DMS53 (cell line): ENCODE results near the gene LRRC37A.
"Not testable (repeated sequence)": the region's sequence is repeated elsewhere in the genome, so short reads cannot be mapped to it uniquely, and the experiment has no call there.

Experiments
- DNase-seq: peaks from one replicate; lab custom pipeline; 2025; lab: John Stamatoyannopoulos, UW

LRRC37A gene

GRCh38 chr17:46287587-46287986 lies 7.3 kb upstream of the LRRC37A start:
- DNase-seq, result peak; percentile 28

GRCh38 chr17:46290906-46291546 lies 3.9 kb upstream of the LRRC37A start:
- DNase-seq, result not testable (repeated sequence)

GRCh38 chr17:46291618-46292017 lies 3.3 kb upstream of the LRRC37A start:
- not testable (repeated sequence) for DNase-seq

DNA sequence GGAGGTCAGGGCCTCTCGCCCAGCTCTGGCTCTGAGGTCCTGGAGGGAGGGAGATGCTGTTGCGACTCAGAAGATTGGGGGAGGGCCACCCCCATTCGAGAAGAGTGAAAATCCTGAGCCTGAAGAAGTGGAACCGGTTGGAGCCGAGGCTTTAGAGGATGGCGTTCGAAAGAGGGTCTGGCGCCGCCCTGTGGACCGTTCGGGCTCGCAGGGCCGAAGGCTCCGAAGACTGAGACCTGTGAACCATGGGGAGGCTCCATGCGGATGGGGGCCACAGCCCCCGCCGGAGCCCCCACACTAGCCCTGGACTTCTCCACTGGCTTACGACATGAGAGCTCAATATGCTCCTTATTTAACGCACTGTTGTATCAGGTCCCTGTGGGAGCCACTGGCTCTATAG lies 46.3 kb downstream of the LRRC37A start:
- DNase-seq, result not testable (repeated sequence)

GRCh38 chr17:46342131-46342530 lies 47.2 kb downstream of the LRRC37A start:
- DNase-seq, result not testable (repeated sequence)

GRCh38 chr17:46348345-46348744 lies 53.4 kb downstream of the LRRC37A start:
- DNase-seq, result not testable (repeated sequence)

- not testable (repeated sequence) for DNase-seq
These were observed 54.1 kb downstream of the LRRC37A start for GRCh38 chr17:46349060-46349459.

- not testable (repeated sequence) for DNase-seq
These were observed 58.9 kb downstream of the LRRC37A start for GRCh38 chr17:46353856-46354255.

DNA sequence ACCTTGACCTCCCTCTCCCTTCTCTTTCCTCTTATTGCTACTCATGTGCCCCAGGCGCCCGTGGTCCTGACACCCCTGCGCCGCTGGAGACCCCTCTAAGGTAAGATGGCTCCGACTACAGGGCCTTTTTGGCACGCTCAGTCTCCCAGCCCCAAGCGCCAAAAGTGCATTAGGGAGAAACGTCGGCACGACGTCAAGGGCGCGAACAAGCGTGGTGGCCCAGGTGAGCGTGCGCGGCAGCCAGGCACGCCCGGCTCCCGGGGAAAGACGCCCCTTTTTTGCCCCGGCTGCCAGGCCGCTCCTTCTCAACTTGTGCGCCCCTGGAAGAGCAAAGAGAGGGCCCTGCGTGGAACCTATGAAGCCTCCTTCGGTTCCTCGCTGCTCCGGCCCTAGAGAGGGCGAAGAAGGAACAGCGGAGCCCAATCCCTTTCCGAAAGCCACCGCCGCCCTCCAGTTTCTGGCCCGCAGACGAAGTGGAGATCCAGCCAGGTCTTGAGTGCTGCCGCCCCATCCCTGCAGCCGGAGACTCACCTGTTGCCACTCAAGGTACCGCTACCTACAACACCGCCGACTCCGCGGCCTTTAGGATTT lies 66.3 kb downstream of the LRRC37A start:
- DNase-seq, result not testable (repeated sequence)

GRCh38 chr17:46361755-46362154 lies 66.8 kb downstream of the LRRC37A start, which contains the start of gene ARL17B:
Gene ARL17B (minus strand): TSS chr17:46361766. CDS start chr17:46358397, 3,369 bp downstream.
- DNase-seq, result not testable (repeated sequence)

DNA sequence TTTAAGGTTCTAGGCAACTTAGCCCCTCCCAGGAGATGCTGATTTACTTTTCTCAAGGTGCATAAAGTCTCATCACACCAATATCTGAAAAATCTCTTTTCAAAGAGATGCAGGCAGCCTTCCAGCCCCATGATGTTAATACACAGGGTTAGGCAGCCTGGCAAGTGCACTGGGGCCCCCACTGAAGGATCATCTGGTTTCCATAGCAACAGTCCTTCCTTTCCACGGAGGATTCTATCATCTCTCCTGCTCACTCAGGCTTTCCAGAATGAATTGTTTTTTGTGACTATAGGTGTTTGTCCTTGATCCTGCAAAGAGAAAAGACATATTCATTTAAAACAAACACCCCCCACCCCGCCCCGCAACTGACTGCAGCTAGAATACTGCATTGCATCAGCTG lies 72.6 kb downstream of the LRRC37A start:
- not testable (repeated sequence) for DNase-seq

- DNase-seq, result not testable (repeated sequence)
These were observed 77.6 kb downstream of the LRRC37A start for GRCh38 chr17:46372236-46373229.

DNA sequence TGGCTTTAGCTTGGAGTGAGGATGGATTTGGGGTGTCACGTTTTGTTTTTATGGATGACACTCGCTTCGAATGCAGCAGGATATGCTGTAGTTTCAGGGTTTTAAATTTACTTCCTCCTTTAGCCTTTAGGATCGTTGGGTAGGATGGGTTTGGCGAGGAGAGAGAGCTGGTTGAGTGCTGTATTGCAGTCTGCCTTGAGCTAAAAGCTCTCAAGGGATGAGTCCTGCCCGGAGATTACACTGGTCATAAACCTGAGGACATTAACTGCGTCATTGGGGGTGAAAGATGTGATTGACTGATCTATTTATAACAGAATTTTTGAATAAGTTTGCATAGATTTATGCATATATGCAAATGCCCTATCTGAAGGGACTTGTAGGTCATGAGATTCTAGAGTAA lies 78.5 kb downstream of the LRRC37A start:
- not testable (repeated sequence) for DNase-seq

GRCh38 chr17:46383118-46383517 lies 88.2 kb downstream of the LRRC37A start:
- DNase-seq, result not testable (repeated sequence)

- DNase-seq, result not testable (repeated sequence)
These were observed 90.6 kb downstream of the LRRC37A start for GRCh38 chr17:46385491-46385890.
